NCI-H2227 treated with DMSO at 0.1 percent for 48 hours (cell line): ENCODE results near the gene NECAB2.

Experiments used
- DNase-seq: peaks from one replicate; lab custom pipeline; 2025; lab: John Stamatoyannopoulos, UW

The NECAB2 gene

DNA sequence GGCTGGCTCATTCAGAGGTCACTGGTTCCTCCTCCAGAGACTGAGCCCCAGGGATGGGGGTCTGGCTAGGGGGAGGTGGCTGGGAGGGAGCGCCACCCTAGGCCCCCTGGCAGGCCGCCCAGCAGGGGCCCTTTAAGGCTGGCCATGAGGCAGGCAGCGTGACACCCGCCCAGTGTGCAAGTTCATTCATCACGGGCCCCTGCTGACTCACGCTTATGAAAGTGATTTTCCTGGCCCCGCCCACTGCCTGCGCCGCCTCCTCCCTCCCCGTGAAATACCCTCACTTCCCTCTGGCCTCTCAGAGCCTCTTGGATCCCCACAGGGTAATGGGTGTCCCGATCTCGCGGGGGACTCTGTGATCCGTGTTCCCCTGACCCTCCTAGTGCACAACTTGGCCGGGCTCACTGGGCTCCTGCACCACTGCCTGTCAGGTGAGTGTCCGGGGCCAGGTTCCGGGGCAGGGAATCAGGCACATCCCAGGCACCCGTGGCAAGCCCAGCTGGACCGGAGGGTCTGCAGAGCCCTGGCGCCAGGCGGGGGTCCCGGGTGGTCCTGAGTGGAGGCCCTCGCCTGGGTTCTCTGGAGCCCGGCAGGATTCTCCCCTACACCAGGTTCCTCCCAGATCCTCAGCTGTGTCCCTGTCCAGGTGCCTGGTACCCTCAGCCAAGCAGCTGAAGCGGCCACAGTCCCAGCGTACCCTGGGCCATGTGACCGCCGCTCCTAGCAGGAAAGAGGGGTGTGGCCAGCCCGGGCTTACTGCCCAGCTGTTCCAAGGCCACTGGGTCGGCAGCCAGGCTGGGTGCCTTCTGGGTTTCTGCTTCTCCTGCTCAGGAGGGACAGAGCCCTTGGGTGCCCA is 14.9 kb upstream of the NECAB2 start, which contains the start of gene OSGIN1:
Gene OSGIN1 (plus strand): TSS at position 301 of the 856 bp plus-strand sequence. CDS start 4,432 bp downstream, outside the sequence.
- peak; percentile 16 for DNase-seq

DNA sequence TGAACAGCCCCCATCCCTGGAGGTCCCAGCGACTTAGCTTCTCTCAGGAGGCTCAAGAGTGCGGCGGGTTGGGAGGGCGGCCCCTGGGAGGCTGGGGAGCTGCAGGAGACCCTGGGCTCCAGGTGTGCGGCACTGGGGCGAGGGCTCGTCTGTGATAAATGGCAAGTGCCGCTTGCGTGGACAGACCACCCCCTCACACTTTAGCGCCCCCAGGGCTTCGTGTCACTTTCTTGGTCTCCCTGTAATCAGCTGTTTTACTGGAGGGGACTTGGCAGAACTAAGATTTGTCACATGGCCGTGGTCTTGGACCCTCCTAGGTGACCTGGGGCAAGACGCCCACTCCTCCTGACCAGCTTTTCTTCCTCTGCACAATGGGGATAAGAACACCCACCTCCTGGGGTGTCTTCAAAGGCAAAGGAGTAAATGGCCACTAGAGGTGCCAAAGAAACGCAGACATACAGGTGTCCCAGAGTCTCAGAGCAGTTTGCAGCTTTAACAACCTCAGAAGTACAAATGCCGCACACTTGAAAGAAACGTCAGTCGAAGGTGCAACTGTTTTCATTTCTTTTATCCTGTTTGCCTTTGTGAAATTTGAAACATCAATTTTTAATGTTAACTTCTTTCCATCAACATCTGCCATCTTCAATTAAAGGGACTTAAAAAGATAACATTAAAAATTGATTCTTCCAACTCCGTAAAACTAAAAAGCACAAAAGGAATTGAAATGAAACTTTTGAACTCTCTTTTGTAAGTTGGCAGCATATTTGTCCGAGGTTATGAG is 14.1 kb upstream of the NECAB2 start:
- DNase-seq, result peak; percentile 15

- DNase-seq, result no peak
These were observed 13.4 kb upstream of the NECAB2 start for GRCh38 chr16:83954577-83955016.

DNA sequence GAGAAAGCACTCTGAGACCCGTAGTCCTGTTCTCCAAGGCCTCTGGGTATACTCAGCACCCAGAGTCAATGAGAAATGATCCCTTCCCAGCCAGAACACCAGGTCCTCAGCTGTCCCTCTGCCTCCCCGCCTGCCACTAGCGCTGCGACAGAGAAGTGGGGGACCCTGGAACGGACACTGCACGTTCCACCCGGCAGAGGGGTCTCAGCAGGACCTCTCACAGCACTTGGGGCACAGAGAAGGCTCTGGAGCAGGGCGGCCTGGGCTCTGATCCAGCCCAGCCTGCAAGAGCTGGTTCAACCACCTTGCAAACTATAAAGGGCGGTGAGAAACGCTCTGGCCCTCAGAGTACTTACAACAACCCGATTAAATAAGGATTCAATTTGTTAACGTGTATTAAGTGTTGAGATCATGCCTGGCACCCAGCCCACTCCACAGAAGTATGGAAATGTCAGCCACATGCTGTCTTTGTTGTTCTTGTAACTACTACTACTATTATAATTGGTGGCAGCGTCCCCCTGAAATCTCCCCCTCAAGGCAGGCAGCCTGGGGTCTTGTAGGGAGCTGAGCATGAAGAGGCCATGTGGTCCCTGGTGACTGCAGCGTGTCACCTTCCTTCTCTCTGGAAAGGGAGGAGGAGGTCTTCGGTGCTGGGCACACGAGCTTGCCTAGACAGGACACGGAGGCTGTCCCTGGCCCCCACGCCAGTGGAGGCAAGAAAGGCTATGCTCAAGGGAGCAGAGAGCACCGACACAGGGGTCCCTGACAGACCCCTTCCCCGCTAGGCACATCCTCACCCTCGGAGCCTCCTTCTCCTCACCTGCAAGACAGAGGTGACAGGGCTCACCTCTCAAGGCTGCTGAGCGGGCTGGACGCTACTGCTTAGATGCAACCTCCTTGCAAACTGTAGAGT is 12.6 kb upstream of the NECAB2 start:
- no peak for DNase-seq

- DNase-seq, result peak; percentile 32
These were observed 11.4 kb upstream of the NECAB2 start for GRCh38 chr16:83956336-83957289.

DNA sequence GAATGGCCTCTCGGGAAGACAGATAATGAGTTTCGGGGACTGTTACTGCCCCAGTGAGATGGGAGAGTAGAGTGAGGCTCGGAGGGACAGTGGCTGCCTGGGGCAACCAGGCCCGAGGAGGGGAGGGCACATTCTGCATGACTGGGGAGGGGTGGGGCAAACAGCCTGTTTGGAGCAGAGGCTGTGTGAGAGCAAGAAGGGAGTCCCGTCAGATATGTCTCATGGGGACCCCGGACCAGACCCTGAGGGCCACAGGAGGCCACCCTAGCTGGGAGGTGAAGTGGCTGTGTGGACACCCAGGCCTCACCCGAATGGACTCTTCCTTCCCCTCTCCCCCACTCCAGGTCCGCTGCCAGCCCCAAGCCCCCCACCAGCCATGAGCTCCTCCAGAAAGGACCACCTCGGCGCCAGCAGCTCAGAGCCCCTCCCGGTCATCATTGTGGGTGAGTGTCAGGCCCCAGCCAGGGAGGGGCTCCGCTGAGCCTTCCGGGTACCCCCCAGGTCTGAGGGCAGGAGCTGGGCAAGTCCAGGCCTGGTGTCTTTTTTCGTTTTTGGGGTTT is 10.7 kb upstream of the NECAB2 start:
- no peak for DNase-seq

DNA sequence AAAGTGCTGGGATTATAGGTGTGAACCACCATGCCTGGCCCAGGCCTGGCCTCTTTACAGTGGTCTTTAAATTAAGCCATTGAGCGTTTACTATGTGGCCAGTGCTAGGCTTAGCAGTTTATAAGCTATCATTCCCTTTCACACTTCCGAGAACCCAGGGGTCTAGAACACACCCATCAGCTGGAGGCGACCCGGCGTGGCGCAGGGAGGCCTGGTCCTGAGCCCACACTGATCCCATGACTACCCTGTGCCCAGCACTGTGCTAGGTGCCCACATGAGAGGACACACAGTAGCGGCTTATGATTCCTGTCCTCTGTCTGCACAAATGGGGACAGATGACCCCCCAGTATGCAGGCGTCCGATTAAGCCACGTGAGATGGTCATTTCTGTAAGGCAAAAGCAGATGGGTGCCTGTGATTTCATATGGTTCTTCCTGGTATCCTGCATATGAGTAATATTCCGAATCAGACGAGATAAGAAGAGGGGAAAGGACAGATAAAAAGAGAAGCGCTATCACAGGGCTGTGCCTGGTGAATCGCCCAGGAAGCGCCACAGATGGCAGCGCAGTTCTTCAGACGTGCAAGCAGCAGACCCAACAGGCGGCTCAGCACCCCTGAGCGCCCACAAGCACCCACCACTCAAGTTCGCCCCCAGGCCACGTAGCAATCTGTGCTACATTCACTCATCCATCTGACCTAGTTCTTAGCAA is 9.8 kb upstream of the NECAB2 start:
- DNase-seq, result no peak

- DNase-seq, result no peak
These were observed 9.0 kb upstream of the NECAB2 start for GRCh38 chr16:83958846-83959565.

DNA sequence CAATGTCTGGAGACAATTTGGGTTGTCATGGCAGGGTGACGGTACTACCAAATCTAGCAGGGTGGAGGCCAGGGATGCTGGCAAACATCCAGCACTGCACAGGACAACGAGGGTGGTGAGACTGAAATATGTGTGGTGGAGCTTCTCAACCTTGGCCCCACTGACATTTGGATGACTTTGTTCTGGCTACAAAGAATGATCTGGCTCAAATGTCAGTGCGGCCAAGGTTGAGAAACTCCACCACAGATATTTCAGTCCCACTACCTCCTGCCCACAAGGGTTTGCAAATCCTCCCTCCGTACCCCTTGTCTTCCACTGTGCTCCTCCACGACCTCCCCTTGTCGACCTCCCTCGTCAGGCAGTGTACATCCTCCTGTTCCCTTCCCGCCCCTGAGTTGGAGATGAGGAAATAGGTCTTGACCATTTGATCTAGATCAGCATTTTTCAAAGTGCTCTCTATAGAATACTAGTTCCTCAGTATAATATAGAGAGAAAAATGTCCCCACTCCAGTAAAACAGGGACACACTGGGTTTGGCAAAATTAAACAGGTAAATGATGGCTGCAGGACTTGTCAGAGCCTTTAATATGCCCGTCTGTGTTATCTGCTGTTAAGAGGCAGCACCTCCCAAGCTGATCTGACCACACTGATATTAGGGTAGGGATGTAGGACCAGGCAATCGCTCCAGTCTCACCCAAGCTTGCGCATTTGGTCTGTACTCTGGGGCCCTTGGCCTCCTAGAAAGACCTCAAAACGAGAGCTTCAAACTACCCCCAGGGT is 8.2 kb upstream of the NECAB2 start:
- DNase-seq, result no peak

DNA sequence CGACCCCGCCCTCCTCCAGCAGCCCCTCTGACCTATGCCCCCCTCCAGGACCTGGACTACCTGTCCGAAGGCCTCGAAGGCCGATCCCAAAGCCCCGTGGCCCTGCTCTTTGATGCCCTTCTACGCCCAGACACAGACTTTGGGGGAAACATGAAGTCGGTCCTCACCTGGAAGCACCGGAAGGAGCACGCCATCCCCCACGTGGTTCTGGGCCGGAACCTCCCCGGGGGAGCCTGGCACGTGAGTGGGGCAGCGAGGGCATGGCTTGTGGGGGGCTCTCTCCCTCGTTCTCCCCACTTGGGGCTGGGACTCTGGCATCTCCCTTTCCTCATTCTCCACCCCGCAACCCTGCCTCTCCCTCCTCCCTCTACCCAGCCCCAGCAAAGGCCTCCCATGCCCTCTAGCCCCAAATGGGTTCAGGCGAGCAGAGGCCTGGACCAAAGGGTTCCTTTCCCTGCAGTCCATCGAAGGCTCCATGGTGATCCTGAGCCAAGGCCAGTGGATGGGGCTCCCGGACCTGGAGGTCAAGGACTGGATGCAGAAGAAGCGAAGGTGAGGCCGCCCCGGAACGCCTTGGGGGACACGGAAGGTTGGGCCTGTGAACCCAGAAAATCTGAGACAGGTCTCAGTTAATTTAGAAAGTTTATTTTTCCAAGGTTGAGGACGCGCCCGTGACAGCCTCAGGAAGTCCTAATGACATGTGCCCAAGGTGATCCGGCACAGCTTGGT is 7.4 kb upstream of the NECAB2 start:
- DNase-seq, result no peak

DNA sequence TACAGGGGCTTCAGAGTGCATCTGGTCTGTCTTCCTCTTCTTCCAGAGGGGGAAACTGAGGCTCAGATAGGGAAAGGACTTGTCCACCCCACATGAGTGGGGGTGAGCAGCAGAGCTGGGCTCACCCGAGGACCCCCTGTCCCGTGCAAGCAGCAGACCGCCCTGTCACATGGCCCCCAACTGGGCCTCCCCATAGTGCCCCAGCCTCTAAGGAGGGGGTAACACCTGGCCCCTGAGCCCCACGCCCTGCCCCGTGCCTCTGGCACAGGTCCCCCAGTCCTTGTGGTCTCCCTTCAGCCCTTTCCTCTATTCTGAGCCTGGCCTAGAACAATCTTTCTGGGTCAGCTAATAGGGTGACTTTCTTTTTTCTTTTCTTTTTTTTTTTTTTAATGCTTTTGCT is 6.5 kb upstream of the NECAB2 start:
- DNase-seq, result no peak

DNA sequence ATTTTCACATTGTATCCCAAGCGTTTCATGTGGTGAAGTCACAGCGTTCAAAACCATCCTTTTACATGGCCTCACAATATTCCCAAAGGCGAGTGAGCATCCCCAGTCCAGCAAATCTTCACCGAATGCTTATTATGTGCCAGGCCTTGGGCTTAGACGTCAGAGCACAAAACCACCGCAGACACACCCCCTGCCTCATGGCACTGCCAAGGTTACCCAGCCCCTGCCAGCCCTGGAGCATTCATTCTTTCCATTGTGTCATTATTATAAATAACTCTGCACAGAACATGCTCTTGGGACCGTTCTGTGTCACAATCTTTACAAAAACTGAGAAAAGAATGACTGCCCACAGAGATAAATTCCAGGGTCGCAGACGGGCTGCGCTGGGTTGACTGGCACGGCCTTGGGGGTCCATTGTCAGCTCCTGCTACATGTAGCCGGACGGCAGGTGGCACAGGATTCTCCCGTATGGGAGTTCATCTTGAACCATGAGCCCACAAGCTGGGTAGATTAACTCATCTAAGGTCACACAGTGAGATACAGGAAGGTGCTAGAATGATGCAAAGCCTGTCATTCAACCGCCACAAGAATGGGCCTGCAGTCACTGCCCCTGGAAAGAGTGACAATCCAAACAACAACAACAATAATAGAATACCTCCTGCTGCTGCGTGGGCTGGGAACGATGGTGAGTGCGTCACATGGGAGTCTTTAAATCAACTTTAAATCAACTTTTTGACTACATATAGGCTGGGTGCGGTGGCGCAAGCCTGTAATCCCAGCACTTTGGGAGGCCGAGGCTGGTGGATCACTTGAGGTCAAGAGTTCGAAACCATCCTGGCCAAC is 4.5 kb upstream of the NECAB2 start:
- no peak for DNase-seq

DNA sequence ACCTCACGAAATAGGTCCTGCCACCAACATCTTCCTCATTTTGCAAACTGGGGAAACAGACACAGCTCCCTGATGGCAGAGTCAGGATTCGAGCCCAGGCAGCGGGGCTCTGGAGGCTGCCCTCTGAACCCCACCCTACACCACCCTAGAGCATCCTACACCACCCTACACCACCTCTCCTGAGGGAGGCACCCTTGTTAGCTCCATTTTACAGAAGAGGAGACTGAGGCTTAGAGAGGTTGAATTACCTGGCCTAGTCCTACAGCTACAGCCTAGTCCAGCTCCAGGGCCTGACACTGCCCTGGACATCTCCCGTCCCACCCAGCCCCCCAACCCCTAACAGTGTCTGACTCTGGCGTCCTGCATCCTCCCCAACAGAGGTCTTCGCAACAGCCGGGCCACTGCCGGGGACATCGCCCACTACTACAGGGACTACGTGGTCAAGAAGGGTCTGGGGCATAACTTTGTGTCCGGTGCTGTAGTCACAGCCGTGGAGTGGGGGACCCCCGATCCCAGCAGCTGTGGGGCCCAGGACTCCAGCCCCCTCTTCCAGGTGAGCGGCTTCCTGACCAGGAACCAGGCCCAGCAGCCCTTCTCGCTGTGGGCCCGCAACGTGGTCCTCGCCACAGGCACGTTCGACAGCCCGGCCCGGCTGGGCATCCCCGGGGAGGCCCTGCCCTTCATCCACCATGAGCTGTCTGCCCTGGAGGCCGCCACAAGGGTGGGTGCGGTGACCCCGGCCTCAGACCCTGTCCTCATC is 3.2 kb upstream of the NECAB2 start:
- no peak for DNase-seq

GRCh38 chr16:83965444-83966152 is 2.4 kb upstream of the NECAB2 start:
- no peak for DNase-seq

GRCh38 chr16:83966153-83966696 is 1.8 kb upstream of the NECAB2 start:
- DNase-seq, result no peak
